GM19463 (cell line): ENCODE results near the gene CBLC.

Source experiments
- ATAC-seq: cut with Tn5 transposase; IDR thresholded peaks from one replicate; pipeline ENCODE4 v1.9.1; 2021; ENCODE audit warnings: mild to moderate bottlenecking, moderate library complexity; ENCODE audit not compliant: unreplicated experiment

Gene CBLC

GRCh38 chr19:44799627-44800346, 22.1 kb downstream of the CBLC start:
- ATAC-seq: no peak

GRCh38 chr19:44800461-44800860, 22.8 kb downstream of the CBLC start:
- peak; percentile 86 for ATAC-seq

GRCh38 chr19:44803442-44804428, 26.0 kb downstream of the CBLC start:
- no peak for ATAC-seq

GRCh38 chr19:44806291-44806690, 28.6 kb downstream of the CBLC start:
- no peak for ATAC-seq

GRCh38 chr19:44807162-44807561, 29.5 kb downstream of the CBLC start:
- no peak for ATAC-seq

- no peak for ATAC-seq
Measured at GRCh38 chr19:44807652-44808462, 30.2 kb downstream of the CBLC start.

GRCh38 chr19:44808463-44809371, 31.0 kb downstream of the CBLC start, which contains the start of gene BCAM:
BCAM (plus strand) TSS chr19:44809103; CDS start chr19:44809125, 22 bp downstream.
- no peak for ATAC-seq

DNA sequence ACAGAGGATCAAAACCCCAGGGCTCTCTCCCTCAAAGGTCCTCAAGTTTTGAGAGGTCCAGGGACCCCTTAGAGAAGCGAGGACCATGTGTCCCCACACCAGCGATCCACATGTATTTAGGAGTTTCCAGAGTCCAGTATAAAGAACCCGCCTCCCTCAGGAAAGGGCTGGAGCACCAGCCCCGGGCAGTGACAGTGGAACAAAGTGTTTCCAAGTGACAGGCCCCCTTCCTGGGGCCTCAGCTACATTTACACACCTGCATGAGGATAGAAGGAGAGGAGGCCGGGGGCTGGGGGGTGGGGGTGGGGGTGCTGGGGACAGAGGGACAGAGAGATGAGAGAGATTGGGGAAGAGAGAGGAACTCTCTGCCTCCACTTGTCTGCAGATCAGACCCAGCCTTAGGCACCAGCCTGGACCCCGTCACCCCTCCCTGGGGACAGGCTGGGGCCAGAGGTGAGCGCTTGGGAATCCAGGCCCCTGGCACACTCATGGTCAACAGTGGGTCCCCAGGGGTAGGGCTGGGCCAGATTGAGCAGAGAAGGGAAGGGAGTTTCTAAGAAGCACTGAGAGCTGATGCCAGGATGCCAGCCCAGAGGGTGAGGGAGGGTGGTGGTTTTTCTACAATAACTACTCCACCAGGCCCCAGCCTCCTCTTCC, 32.0 kb downstream of the CBLC start:
- no peak for ATAC-seq

- ATAC-seq: no peak
Measured at GRCh38 chr19:44810234-44811121, 32.8 kb downstream of the CBLC start.

DNA sequence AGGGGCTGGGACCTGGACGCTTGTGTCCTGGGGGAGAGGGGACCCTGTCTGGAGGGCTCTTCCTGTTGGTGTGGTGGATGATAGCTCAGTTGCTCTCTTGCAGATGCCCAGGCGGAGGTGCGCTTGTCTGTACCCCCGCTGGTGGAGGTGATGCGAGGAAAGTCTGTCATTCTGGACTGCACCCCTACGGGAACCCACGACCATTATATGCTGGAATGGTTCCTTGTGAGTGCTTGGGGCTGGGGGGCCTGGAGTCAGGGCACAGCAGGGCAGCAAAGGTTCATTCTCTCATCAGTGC, 33.4 kb downstream of the CBLC start:
- ATAC-seq: no peak

DNA sequence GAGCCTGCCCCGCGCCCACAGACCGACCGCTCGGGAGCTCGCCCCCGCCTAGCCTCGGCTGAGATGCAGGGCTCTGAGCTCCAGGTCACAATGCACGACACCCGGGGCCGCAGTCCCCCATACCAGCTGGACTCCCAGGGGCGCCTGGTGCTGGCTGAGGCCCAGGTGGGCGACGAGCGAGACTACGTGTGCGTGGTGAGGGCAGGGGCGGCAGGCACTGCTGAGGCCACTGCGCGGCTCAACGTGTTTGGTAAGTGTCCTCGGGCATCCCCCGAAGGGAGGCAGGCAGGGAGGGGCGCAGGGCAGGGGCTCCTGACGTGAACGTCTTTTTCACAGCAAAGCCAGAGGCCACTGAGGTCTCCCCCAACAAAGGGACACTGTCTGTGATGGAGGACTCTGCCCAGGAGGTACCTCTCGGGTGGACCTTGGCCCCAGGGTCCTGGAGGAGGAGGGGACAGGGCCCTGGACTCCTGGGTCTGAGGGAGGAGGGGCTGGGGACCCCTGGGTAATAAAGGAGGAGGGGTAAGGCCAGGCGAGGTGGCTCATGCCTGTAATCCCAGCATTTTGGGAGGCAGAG, 34.5 kb downstream of the CBLC start:
- ATAC-seq: no peak

- ATAC-seq: no peak
Measured at GRCh38 chr19:44813070-44813840, 35.6 kb downstream of the CBLC start.

DNA sequence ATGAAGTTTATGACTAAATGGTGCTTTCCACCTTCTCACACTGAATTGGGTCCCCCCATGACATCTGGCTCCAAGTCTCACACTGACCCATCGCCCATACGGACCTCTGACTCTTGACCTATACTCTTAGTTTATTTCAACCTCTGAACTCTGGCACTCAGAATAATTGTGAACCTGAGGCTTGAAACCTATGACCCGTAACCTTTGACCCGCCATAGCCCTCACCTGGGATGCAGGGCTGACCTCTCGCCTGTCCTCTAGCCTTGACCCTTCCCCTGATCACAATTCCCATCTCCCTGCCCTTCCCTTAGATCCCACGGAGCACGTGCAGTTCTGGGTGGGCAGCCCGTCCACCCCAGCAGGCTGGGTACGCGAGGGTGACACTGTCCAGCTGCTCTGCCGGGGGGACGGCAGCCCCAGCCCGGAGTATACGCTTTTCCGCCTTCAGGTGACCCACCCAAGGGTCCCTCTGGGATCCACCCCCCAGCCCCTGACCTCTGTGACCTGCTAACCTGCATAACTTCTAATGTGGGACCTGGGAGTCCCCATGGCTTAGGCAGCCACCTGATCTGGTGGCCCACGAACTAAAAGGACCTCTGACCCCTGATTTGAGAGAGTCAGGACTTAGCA, 36.3 kb downstream of the CBLC start:
- ATAC-seq: no peak

DNA sequence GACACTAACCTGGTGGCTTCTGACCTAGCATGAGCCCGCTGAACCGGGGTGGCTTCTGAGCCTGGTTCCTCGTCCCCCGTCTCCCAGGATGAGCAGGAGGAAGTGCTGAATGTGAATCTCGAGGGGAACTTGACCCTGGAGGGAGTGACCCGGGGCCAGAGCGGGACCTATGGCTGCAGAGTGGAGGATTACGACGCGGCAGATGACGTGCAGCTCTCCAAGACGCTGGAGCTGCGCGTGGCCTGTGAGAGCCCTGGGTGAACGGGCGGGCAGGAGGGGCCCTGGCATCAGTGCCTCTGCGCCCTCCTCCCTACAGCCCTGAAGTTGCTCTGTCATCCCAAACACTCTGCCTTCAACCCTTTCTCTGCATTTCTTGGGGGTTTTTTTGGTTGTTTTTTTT, 36.8 kb downstream of the CBLC start:
- no peak for ATAC-seq

- no peak for ATAC-seq
Measured at GRCh38 chr19:44816301-44816700, 38.6 kb downstream of the CBLC start.

GRCh38 chr19:44817725-44818465, 40.2 kb downstream of the CBLC start:
- ATAC-seq: no peak
